Gastroesophageal sphincter (tissue), 4 donors: Measurements from ENCODE around the gene UBE2C. TPM values are rescaled to one million over a fixed set of nuclear protein-coding genes. Genes with fewer than 3 reads are reported as not detected.

Experiments used
- ATAC-seq: fragments of 150-250 bp; one replicate; pipeline ENCODE4 v1.9.1; 2016; ENCODE audit warnings: mild to moderate bottlenecking, moderate library complexity
- H3K27ac ChIP-seq, 4 donors: fragments of 200-600 bp; sonication (generic) in 3 of 4; 1 replicate in 3 of 4; 2 replicates in 1 of 4; pipeline ENCODE4 v1.5.1; 2016 to 2019
- H3K27me3 ChIP-seq: fragments of 200-600 bp; sonication (generic); one replicate; pipeline ENCODE4 v1.5.1; 2019
- H3K36me3 ChIP-seq, 2 donors: fragments of 200-600 bp; sonication (generic); one replicate each; pipeline ENCODE4 v1.5.1; 2019; ENCODE audit warnings: control low read depth in 1 of 2
- H3K4me1 ChIP-seq, 3 donors: fragments of 200-600 bp; sonication (generic); 1 replicate in 2 of 3; 2 replicates in 1 of 3; pipeline ENCODE4 v1.5.1; 2016 to 2019; ENCODE audit warnings: control low read depth in 2 of 3
- H3K4me3 ChIP-seq, 2 donors: fragments of 200-600 bp; sonication (generic); one replicate each; pipeline ENCODE4 v1.5.1; 2019; ENCODE audit warnings: mild to moderate bottlenecking in 1 of 2, moderate library complexity in 1 of 2
- H3K9me3 ChIP-seq, 3 donors: fragments of 200-600 bp; sonication (generic); one replicate each; pipeline ENCODE4 v1.5.1; 2017 to 2019; ENCODE audit warnings: control low read depth in 2 of 3
- EP300 ChIP-seq: sonication (generic); formaldehyde crosslinking; IDR thresholded peaks from one replicate; pipeline ENCODE4 v1.6.1; 2017; ENCODE audit warnings: antibody characterized with exemption, mild to moderate bottlenecking
- POLR2A ChIP-seq, 2 donors: fragments of 450-650 bp; IDR thresholded peaks; one replicate each; pipeline ENCODE4 v1.6.1; 2017; ENCODE audit warnings: antibody characterized with exemption in 2 of 2, mild to moderate bottlenecking in 2 of 2, moderate library complexity in 1 of 2
- POLR2AphosphoS5 ChIP-seq: sonication (generic); formaldehyde crosslinking; IDR thresholded peaks from one replicate; pipeline ENCODE4 v1.6.1; 2017; ENCODE audit warnings: antibody characterized with exemption
- WGBS, 2 donors: methylation state at CpG; one replicate each; pipeline ENCODE4 v1.1.5; 2018; ENCODE audit warnings: low coverage in 1 of 2; 5-methylcytosine and 5-hydroxymethylcytosine counted together
- total RNA-seq, 4 donors: library from RNA; depleted of rRNA; stranded (reverse); fragments of >200 nt; gene quantifications; one replicate each; pipeline ENCODE4 v1.1.0, GENCODE V29; 2016
- TF ChIP-seq, protein P1 (sequence below), 4 experiments: fragments of 200-600 bp in 2 of 4; fragments of 450-650 bp in 2 of 4; sonication (generic) in 1 of 4; IDR thresholded peaks; one replicate each; pipeline ENCODE4 v1.5.1; 2017 to 2019; ENCODE audit warnings: antibody characterized with exemption in 4 of 4, mild to moderate bottlenecking in 2 of 4, moderate library complexity in 2 of 4

Gene UBE2C
- total RNA-seq, 4 donors from 2014 or later = 0.72 TPM; not detected in 3

DNA sequence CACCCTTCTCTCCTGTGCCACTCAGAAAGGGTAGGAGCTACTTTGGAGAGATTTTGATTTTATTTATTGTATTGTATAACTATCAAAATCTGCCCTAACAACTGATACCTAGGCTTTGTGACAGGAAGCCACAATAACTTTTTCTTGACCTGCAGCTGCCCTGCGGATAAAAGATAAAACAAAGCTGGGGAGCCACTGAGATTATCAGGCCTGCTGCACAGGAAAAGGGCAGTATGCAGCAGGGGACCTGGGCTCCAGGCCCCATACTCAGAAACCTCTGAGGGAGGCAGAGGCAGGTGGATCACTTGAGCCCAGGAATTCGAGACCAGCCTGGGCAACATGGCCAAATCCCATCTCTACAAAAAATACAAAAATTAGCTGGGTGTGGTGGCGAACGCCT lies 20.2 kb downstream of the UBE2C start:
- no peak for ATAC-seq
- peaks cover 5 to 60% (median 25%) of the 10 kb centered on the region in 3 donors for H3K4me1 ChIP-seq
- H3K9me3 ChIP-seq = no peaks in the 10 kb centered on the region
- H3K4me3 ChIP-seq = peak overlapping the region in 1 of 2 donors; percentile 86
- TF ChIP-seq POLR2A (IDR thresholded peaks at IDR 0.05) (no peak), EP300 (no peak), POLR2AphosphoS5 (no peak)
- TF ChIP-seq, protein P1, sequence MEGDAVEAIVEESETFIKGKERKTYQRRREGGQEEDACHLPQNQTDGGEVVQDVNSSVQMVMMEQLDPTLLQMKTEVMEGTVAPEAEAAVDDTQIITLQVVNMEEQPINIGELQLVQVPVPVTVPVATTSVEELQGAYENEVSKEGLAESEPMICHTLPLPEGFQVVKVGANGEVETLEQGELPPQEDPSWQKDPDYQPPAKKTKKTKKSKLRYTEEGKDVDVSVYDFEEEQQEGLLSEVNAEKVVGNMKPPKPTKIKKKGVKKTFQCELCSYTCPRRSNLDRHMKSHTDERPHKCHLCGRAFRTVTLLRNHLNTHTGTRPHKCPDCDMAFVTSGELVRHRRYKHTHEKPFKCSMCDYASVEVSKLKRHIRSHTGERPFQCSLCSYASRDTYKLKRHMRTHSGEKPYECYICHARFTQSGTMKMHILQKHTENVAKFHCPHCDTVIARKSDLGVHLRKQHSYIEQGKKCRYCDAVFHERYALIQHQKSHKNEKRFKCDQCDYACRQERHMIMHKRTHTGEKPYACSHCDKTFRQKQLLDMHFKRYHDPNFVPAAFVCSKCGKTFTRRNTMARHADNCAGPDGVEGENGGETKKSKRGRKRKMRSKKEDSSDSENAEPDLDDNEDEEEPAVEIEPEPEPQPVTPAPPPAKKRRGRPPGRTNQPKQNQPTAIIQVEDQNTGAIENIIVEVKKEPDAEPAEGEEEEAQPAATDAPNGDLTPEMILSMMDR (IDR thresholded peaks at IDR 0.05) = no peak
- peak overlapping the region; percentile 76 to 97 (median 89) for H3K27ac ChIP-seq
- H3K36me3 ChIP-seq = peaks cover 0 to 4% of the 10 kb centered on the region in 2 donors
- no peaks in the 10 kb centered on the region for H3K27me3 ChIP-seq
- 82% methylated on average over 3 of the region's 4 CpGs; no CpG with 5 or more reads in 1 of the 2 donors for WGBS, 2 donors

- H3K27ac ChIP-seq = peak within 1 kb of the TSS; percentile 76 to 97 (median 89)
- no peaks in the 10 kb centered on the region for H3K9me3 ChIP-seq
- peak within 1 kb of the TSS; percentile 59 to 86 for H3K4me3 ChIP-seq
- TF ChIP-seq, protein P1 (IDR thresholded peaks at IDR 0.05) = no peak
- TF ChIP-seq POLR2AphosphoS5 (peak; percentile 77), POLR2A (IDR thresholded peaks at IDR 0.05) (peak in 1 of 2 donors; percentile 36), EP300 (no peak)
- ATAC-seq = peak; percentile 93
- WGBS, 2 donors = 0 to 2% methylated on average over 6 to 9 of the region's 35 CpGs
- H3K4me1 ChIP-seq = peaks cover 5 to 65% (median 25%) of the 10 kb centered on the region in 3 donors
- H3K27me3 ChIP-seq = no peaks in the 10 kb centered on the region
- H3K36me3 ChIP-seq = peaks cover 0 to 11% of the 10 kb centered on the region in 2 donors
These were observed 20.8 kb downstream of the UBE2C start, which contains the start of gene SNX21 for GRCh38 chr20:45833030-45833882. Gene SNX21 (plus strand): TSS chr20:45833799. CDS start chr20:45833920, 121 bp downstream.

- H3K9me3 ChIP-seq = no peaks in the 10 kb centered on the region
- peak overlapping the region; percentile 59 to 86 for H3K4me3 ChIP-seq
- peak overlapping the region; percentile 76 to 97 (median 89) for H3K27ac ChIP-seq
- peak; percentile 78 for ATAC-seq
- WGBS, 2 donors = 11 to 29% methylated on average over 2 to 8 of the region's 71 CpGs
- H3K36me3 ChIP-seq = peaks cover 0 to 20% of the 10 kb centered on the region in 2 donors
- H3K4me1 ChIP-seq = peaks cover 5 to 64% (median 25%) of the 10 kb centered on the region in 3 donors
- TF ChIP-seq POLR2AphosphoS5 (peak; percentile 24), POLR2A (IDR thresholded peaks at IDR 0.05) (peak in 1 of 2 donors; percentile 21), EP300 (no peak)
- TF ChIP-seq, protein P1 (IDR thresholded peaks at IDR 0.05) = no peak
- H3K27me3 ChIP-seq = no peaks in the 10 kb centered on the region
These were observed 21.7 kb downstream of the UBE2C start for GRCh38 chr20:45833883-45834796.

DNA sequence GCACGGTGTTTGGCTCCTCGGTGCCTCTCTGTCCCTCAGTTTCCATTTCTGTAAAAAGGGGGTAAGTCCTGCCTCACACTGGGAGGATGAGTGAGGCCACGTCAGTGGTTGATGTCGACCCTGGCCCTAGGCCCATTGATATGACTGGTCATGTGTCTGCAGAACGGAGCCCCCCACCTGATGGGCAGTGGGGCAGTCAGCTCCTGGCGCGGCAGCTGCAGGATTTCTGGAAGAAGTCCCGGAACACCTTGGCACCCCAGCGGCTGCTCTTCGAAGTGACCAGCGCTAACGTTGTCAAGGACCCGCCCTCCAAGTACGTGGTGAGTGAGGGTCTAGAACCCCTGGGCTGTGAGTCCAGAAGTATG lies 22.3 kb downstream of the UBE2C start:
- TF ChIP-seq POLR2A (IDR thresholded peaks at IDR 0.05) (no peak), POLR2AphosphoS5 (no peak), EP300 (no peak)
- TF ChIP-seq, protein P1 (IDR thresholded peaks at IDR 0.05) = no peak
- H3K9me3 ChIP-seq = no peaks in the 10 kb centered on the region
- WGBS, 2 donors = 26 to 42% methylated on average over 2 of the region's 14 CpGs
- H3K4me1 ChIP-seq = peaks cover 5 to 70% (median 25%) of the 10 kb centered on the region in 3 donors
- peak overlapping the region; percentile 59 to 86 for H3K4me3 ChIP-seq
- no peaks in the 10 kb centered on the region for H3K27me3 ChIP-seq
- H3K36me3 ChIP-seq = peaks cover 0 to 23% of the 10 kb centered on the region in 2 donors
- ATAC-seq = no peak
- peak overlapping the region; percentile 76 to 97 (median 89) for H3K27ac ChIP-seq
